ENCODE data around the gene NR0B1.

The NR0B1 gene

GRCh38 chrX:30262763-30263162 is 46.4 kb downstream of the NR0B1 start:
- Mint-ChIP-seq H3K4me3 (no peak overlapping the region), H3K27ac (no peak overlapping the region), H3K4me1 (no peaks in the 10 kb centered on the region), H3K36me3 (ENCODE audit: low read depth) (no peaks in the 10 kb centered on the region), H3K9me3 (peaks cover 2% of the 10 kb centered on the region), H3K27me3 (ENCODE audit: low read depth) (no peaks in the 10 kb centered on the region)
- no peak for TF ChIP-seq CTCF (IDR thresholded peaks at IDR 0.05; ENCODE audit: unreplicated experiment in 3 of 3)

- Mint-ChIP-seq H3K27ac (no peak overlapping the region), H3K36me3 (ENCODE audit: low read depth) (no peaks in the 10 kb centered on the region), H3K9me3 (peaks cover 9% of the 10 kb centered on the region), H3K4me3 (no peak overlapping the region), H3K4me1 (no peaks in the 10 kb centered on the region), H3K27me3 (ENCODE audit: low read depth) (no peaks in the 10 kb centered on the region)
- TF ChIP-seq CTCF (IDR thresholded peaks at IDR 0.05; ENCODE audit: unreplicated experiment in 3 of 3) = no peak
These were observed 48.2 kb downstream of the NR0B1 start for GRCh38 chrX:30261012-30261411.

- H3K9me3 Mint-ChIP-seq = peaks cover 17% of the 10 kb centered on the region
- H3K27me3 Mint-ChIP-seq (ENCODE audit: low read depth) = no peaks in the 10 kb centered on the region
- no peak overlapping the region for H3K27ac Mint-ChIP-seq
- H3K4me1 Mint-ChIP-seq = no peaks in the 10 kb centered on the region
- TF ChIP-seq CTCF (IDR thresholded peaks at IDR 0.05; ENCODE audit: unreplicated experiment in 3 of 3) = no peak
- H3K4me3 Mint-ChIP-seq = no peak overlapping the region
- no peaks in the 10 kb centered on the region for H3K36me3 Mint-ChIP-seq (ENCODE audit: low read depth)
These were observed 49.3 kb downstream of the NR0B1 start for GRCh38 chrX:30259927-30260326.

Data from nephron (organoid).